Medulla oblongata (tissue), 1 donor: ENCODE measurements around the gene MRPS7.

Source experiments
- DNase-seq: peaks from one replicate; pipeline ENCODE4 v3.0.0-alpha.2; 2015; ENCODE audit errors: extremely low spot score

The MRPS7 gene

GRCh38 chr17:75308732-75309629, 47.3 kb downstream of the MRPS7 start:
- DNase-seq = no peak

GRCh38 chr17:75313941-75314551, 52.4 kb downstream of the MRPS7 start:
- DNase-seq = peak; percentile 82

GRCh38 chr17:75315541-75316243, 54.0 kb downstream of the MRPS7 start:
- no peak for DNase-seq
